ENCODE data around the gene CXXC4. TPM values are rescaled to one million over a fixed set of nuclear protein-coding genes. Genes with fewer than 3 reads are reported as not detected.
A peak's percentile ranks its signal among the peaks of the same experiment; 100 is the strongest.

CXXC4 gene
- total RNA-seq, 4 donors from 2014 or later: 5.2 to 10.6 (median 7.8) TPM

DNA sequence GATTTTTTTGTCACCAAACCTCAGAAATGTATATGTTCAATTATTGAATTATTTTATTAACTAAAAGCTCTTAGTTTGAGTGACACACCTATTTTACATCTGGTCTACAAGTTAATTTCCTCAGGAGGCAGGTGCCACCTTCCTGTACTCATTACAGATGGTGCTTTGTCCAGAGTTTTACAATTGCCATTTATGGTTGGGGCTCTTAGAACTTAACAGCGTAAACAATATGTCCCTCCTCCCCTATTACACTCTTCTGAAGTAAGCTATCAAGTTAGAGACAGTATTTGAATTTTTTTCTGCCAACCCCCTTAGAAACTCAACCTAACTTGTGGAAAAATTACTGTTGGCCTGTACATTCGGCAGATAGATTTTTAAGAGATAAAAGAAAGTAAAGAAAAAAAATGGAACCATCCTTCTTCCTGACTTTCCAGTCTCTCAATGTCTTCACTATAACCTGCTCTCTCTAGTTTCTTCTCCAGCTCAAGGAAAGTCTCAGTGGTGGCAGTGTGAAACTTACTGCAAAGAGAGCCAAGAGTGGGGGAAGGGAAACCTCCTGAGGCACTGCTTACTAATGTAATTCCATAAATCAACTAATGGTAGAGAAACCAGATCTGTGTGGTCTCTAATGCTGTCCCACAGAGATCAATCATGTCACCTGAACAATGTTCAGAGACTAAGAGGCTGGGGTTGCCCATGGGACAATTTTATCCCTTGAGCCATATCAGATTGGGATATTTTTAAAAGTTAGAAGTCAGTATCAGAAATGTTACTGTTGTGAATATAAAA, 7.8 kb downstream of the CXXC4 start:
- TF ChIP-seq, protein P1, sequence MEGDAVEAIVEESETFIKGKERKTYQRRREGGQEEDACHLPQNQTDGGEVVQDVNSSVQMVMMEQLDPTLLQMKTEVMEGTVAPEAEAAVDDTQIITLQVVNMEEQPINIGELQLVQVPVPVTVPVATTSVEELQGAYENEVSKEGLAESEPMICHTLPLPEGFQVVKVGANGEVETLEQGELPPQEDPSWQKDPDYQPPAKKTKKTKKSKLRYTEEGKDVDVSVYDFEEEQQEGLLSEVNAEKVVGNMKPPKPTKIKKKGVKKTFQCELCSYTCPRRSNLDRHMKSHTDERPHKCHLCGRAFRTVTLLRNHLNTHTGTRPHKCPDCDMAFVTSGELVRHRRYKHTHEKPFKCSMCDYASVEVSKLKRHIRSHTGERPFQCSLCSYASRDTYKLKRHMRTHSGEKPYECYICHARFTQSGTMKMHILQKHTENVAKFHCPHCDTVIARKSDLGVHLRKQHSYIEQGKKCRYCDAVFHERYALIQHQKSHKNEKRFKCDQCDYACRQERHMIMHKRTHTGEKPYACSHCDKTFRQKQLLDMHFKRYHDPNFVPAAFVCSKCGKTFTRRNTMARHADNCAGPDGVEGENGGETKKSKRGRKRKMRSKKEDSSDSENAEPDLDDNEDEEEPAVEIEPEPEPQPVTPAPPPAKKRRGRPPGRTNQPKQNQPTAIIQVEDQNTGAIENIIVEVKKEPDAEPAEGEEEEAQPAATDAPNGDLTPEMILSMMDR (IDR thresholded peaks at IDR 0.05): no peak
- no peak for TF ChIP-seq POLR2A (IDR thresholded peaks at IDR 0.05)
- no peak overlapping the region for H3K4me3 ChIP-seq (replicated peaks in 1 of 3)
- H3K36me3 ChIP-seq: no peaks in the 10 kb centered on the region
- H3K27me3 ChIP-seq: no peaks in the 10 kb centered on the region
- DNase-seq: peak; percentile 27 to 35
- 64 to 72% methylated on average over 2 of the region's 2 CpGs for WGBS, 2 donors
- no peaks in the 10 kb centered on the region for H3K9me3 ChIP-seq
- no peaks in the 10 kb centered on the region for H3K4me1 ChIP-seq
- intact Hi-C loops (cut with DNase I): no loop called here
- H3K27ac ChIP-seq: peak overlapping the region in 1 of 3 donors; percentile 31

DNA sequence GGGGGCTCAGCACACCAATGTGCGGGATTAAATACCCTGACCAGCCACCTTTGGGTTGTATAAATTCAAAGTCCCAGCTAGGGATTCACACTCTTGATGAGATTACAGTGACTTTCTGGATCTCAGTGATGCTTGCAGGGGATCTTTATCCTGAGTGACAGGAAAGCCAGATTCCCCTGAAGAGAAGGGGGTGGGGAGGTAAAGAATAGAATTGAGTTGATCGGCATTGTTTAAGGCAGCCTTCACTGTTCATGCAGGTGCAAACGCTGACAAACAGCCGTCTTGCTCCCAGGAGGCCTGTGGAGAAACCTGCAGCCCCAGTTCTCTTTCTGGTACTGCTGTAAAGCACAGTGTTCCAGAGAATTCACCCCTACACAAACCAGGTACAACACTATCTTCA, 19.0 kb downstream of the CXXC4 start:
- 48 to 65% methylated on average over 4 of the region's 4 CpGs for WGBS, 2 donors
- H3K36me3 ChIP-seq: no peaks in the 10 kb centered on the region
- H3K9me3 ChIP-seq: no peaks in the 10 kb centered on the region
- H3K27ac ChIP-seq: no peak overlapping the region
- H3K27me3 ChIP-seq: no peaks in the 10 kb centered on the region
- intact Hi-C loops (cut with DNase I): no loop called here
- DNase-seq: no peak
- TF ChIP-seq, protein P1 (IDR thresholded peaks at IDR 0.05): no peak
- TF ChIP-seq POLR2A (IDR thresholded peaks at IDR 0.05): no peak
- H3K4me1 ChIP-seq: no peaks in the 10 kb centered on the region
- no peak overlapping the region for H3K4me3 ChIP-seq (replicated peaks in 1 of 3)

DNA sequence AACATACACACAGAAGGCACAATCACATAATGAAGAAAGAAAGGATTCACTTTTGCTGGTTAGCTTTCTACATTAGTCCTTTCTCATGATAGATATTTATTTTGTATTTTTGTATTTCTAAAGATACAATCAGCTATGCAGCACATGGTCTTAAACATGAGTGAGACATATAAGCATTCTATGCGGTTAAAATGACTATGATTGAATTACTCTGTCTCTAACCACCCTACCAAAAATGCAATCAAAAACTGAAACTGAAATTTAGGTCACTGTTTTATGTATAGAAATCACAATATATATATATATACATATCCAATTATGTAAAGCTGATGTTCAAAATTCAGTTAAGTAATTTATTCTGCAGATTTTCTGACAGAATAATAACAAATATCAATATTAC, 21.9 kb downstream of the CXXC4 start:
- H3K9me3 ChIP-seq: no peaks in the 10 kb centered on the region
- no peaks in the 10 kb centered on the region for H3K36me3 ChIP-seq
- H3K4me3 ChIP-seq (replicated peaks in 1 of 3): no peak overlapping the region
- no peaks in the 10 kb centered on the region for H3K27me3 ChIP-seq
- 82 to 92% methylated on average over 1 of the region's 1 CpG for WGBS, 2 donors
- no peak for DNase-seq
- TF ChIP-seq, protein P1 (IDR thresholded peaks at IDR 0.05): no peak
- TF ChIP-seq POLR2A (IDR thresholded peaks at IDR 0.05): no peak
- H3K27ac ChIP-seq: no peak overlapping the region
- no peaks in the 10 kb centered on the region for H3K4me1 ChIP-seq
- intact Hi-C loops (cut with DNase I): no loop called here

GRCh38 chr4:104470770-104471169, 23.9 kb downstream of the CXXC4 start:
- no peaks in the 10 kb centered on the region for H3K4me1 ChIP-seq
- H3K4me3 ChIP-seq (replicated peaks in 1 of 3): no peak overlapping the region
- no peak overlapping the region for H3K27ac ChIP-seq
- H3K36me3 ChIP-seq: no peaks in the 10 kb centered on the region
- 90 to 98% methylated on average over 1 of the region's 1 CpG for WGBS, 2 donors
- intact Hi-C loops (cut with DNase I): no loop called here
- H3K27me3 ChIP-seq: no peaks in the 10 kb centered on the region
- TF ChIP-seq, protein P1 (IDR thresholded peaks at IDR 0.05): no peak
- no peaks in the 10 kb centered on the region for H3K9me3 ChIP-seq
- DNase-seq: no peak

DNA sequence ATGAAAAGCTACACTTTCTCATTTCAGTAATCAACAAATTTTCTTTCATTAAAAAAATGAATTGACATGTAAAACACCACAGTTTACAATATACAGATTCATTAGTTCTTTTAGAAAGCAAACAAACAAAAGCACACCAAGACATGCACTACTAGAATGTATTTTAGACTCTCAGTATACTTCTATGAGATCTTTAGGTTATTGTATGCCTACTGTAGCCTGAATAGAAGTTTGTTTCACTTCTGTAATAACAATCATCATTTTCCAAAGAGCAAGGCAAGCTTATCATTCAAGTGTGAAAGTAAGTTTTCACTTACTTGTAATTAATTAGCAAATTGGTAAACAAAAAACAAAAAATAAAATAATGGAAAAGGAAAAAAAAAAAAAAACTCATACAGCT, 24.9 kb downstream of the CXXC4 start:
- intact Hi-C loops (cut with DNase I): no loop called here

More for the DNA sequence above, 24.9 kb downstream of the CXXC4 start:
- Histone ChIP-seq H3K4me1 (no peaks in the 10 kb centered on the region), H3K4me3 (replicated peaks in 1 of 3) (no peak overlapping the region), H3K9me3 (no peaks in the 10 kb centered on the region), H3K27ac (no peak overlapping the region), H3K36me3 (no peaks in the 10 kb centered on the region), H3K27me3 (no peaks in the 10 kb centered on the region)
- no peak for DNase-seq
- TF ChIP-seq, protein P1 (IDR thresholded peaks at IDR 0.05): no peak
- no peak for TF ChIP-seq POLR2A (IDR thresholded peaks at IDR 0.05)

Data from thyroid gland (tissue), 4 donors.